ENCODE results near the gene OR10H3. TPM values are rescaled to one million over a fixed set of nuclear protein-coding genes. Genes with fewer than 3 reads are reported as not detected.
"Not testable (repeated sequence)": the region's sequence is repeated elsewhere in the genome, so short reads cannot be mapped to it uniquely, and the experiment has no call there.

The OR10H3 gene
- total RNA-seq, 6 donors from 2014 or later, result not detected

- DNase-seq (no peak), ATAC-seq (ENCODE audit: low FRiP score in 2 of 2) (peak; percentile 19 to 28)
- H3K27me3 ChIP-seq, result no peaks in the 10 kb centered on the region
- WGBS, 2 donors, result 81 to 88% methylated on average over 7 of the region's 7 CpGs
- no peaks in the 10 kb centered on the region for H3K9me3 ChIP-seq
- H3K27ac ChIP-seq, result peak overlapping the region in 2 of 4 donors; percentile 4 to 17
- TF ChIP-seq POLR2A (IDR thresholded peaks at IDR 0.05) (no peak), CTCF (IDR thresholded peaks at IDR 0.05) (no peak), EP300 (IDR thresholded peaks at IDR 0.05) (no peak), POLR2AphosphoS5 (IDR thresholded peaks at IDR 0.05) (no peak)
- H3K4me1 ChIP-seq, result peaks cover 0 to 12% (median 7%) of the 10 kb centered on the region in 4 donors
- no peaks in the 10 kb centered on the region for H3K36me3 ChIP-seq
- no peak overlapping the region for H3K4me3 ChIP-seq
Measured at GRCh38 chr19:15780610-15781418, 43.0 kb downstream of the OR10H3 start.

GRCh38 chr19:15781661-15782060, 43.9 kb downstream of the OR10H3 start:
- DNase-seq, result no peak
- no peaks in the 10 kb centered on the region for H3K36me3 ChIP-seq
- no peak overlapping the region for H3K27ac ChIP-seq
- no peaks in the 10 kb centered on the region for H3K27me3 ChIP-seq
- H3K4me3 ChIP-seq, result no peak overlapping the region
- no peak for TF ChIP-seq CTCF (IDR thresholded peaks at IDR 0.05)
- no peak for TF ChIP-seq POLR2A (IDR thresholded peaks at IDR 0.05)
- TF ChIP-seq EP300 (IDR thresholded peaks at IDR 0.05), result no peak
- no peak for TF ChIP-seq POLR2AphosphoS5 (IDR thresholded peaks at IDR 0.05)
- no peak for ATAC-seq (ENCODE audit: low FRiP score in 2 of 2)
- H3K9me3 ChIP-seq, result no peaks in the 10 kb centered on the region
- 67 to 87% methylated on average over 2 to 5 of the region's 5 CpGs for WGBS, 2 donors
- peaks cover 0 to 12% (median 7%) of the 10 kb centered on the region in 4 donors for H3K4me1 ChIP-seq

DNA sequence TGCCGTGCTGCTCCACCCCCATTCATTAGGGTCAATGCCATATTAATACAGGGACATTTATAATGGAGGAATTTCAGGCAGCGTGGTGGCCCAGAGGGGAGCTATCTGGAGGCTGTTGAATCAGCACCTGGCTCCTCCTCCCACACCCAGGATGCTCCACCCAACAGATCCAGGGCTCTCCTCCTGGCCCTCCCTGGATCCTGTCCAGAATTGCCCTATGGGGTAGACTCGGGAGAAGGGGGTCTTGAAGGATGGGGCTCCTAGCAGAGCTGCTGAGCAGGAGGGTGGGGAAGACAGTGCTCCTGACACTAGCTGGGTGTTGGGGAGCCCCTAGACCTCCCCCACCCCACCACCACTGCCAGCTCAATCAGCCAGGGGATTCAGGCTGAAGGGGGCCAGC, 44.4 kb downstream of the OR10H3 start:
- TF ChIP-seq POLR2A (IDR thresholded peaks at IDR 0.05) (no peak), POLR2AphosphoS5 (IDR thresholded peaks at IDR 0.05) (no peak), CTCF (IDR thresholded peaks at IDR 0.05) (no peak), EP300 (IDR thresholded peaks at IDR 0.05) (no peak)
- Histone ChIP-seq H3K27ac (no peak overlapping the region), H3K27me3 (no peaks in the 10 kb centered on the region), H3K4me3 (no peak overlapping the region), H3K36me3 (no peaks in the 10 kb centered on the region), H3K9me3 (no peaks in the 10 kb centered on the region), H3K4me1 (peaks cover 0 to 12% (median 7%) of the 10 kb centered on the region in 4 donors)
- DNase-seq, result no peak
- 80 to 83% methylated on average over 1 to 3 of the region's 3 CpGs for WGBS, 2 donors
- ATAC-seq (ENCODE audit: low FRiP score in 2 of 2), result no peak

DNA sequence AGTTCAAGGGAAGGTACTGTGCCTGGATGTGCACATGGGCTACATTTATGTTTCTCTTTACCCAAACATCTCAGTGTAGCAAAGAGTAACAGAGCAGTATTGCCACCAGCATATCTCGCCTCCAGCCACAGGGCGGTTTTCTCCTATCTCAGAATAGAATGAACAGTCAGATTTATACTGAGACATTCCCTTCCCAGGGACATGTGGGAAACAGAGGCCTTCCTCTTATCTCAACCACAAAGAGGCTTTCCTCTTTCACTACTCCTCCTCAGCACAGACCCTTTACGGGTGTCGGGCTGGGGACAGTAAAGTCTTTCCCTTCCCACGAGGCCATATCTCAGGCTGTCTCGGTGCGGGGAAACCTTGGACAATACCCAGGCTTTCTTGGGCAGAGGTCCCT, 45.1 kb downstream of the OR10H3 start:
- not testable (repeated sequence) for H3K27me3 ChIP-seq; H3K27ac ChIP-seq; H3K36me3 ChIP-seq; H3K4me3 ChIP-seq; ATAC-seq (ENCODE audit: low FRiP score in 2 of 2); H3K9me3 ChIP-seq; DNase-seq
- peaks cover 0 to 12% (median 7%) of the 10 kb centered on the region in 4 donors for H3K4me1 ChIP-seq
- 48 to 63% methylated on average over 7 of the region's 7 CpGs for WGBS, 2 donors

DNA sequence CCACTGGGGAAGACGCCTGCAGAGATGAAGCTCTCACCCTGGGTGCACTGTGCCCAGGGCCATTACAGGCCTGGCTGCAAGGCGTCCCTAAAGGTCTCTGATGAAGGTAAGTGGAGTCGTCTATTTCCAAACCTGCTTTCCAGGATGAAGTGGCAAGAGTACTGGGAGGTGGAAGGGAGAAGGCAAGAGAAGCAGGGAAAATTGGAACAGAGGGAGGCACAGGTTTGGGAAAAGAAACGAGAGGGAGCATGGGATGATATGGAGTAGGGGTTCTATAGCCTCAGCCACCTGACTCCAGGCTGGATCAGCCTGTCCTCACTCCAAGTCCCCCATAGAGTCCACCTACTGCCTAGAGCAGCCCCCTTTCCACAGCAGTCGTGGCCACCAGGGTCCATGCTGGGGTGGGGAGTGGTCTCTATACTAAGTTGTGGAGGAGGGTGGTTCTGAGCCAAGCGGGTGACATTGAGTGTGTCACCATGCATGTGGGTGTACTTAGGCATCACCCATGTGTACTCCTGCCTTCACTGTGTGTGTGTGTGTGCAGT, 49.9 kb downstream of the OR10H3 start, which contains the start of gene OR10H5:
TSS of gene OR10H5 (plus strand) at position 51 of the 545 bp plus-strand sequence. CDS start 6,388 bp downstream, outside the sequence.
- peak in 1 of 2 donors; percentile 55 for ATAC-seq (ENCODE audit: low FRiP score in 2 of 2)
- Histone ChIP-seq H3K9me3 (no peaks in the 10 kb centered on the region), H3K4me3 (no peak within 1 kb of the TSS), H3K36me3 (no peaks in the 10 kb centered on the region), H3K27me3 (no peaks in the 10 kb centered on the region), H3K4me1 (no peaks in the 10 kb centered on the region), H3K27ac (no peak within 1 kb of the TSS)
- TF ChIP-seq EP300 (IDR thresholded peaks at IDR 0.05) (no peak), CTCF (IDR thresholded peaks at IDR 0.05) (no peak), POLR2A (IDR thresholded peaks at IDR 0.05) (no peak), POLR2AphosphoS5 (IDR thresholded peaks at IDR 0.05) (no peak)
- 59 to 66% methylated on average over 4 to 6 of the region's 6 CpGs for WGBS, 2 donors
- no peak for DNase-seq
